GM19324 (cell line): Measurements from ENCODE around the gene LMAN1L.

Source experiments
- ATAC-seq: cut with Tn5 transposase; IDR thresholded peaks from one replicate; pipeline ENCODE4 v1.9.1; 2021; ENCODE audit warnings: mild to moderate bottlenecking, moderate library complexity; ENCODE audit not compliant: unreplicated experiment, low FRiP score

Gene LMAN1L

GRCh38 chr15:74809956-74810355 is 2.7 kb upstream of the LMAN1L start:
- no peak for ATAC-seq

DNA sequence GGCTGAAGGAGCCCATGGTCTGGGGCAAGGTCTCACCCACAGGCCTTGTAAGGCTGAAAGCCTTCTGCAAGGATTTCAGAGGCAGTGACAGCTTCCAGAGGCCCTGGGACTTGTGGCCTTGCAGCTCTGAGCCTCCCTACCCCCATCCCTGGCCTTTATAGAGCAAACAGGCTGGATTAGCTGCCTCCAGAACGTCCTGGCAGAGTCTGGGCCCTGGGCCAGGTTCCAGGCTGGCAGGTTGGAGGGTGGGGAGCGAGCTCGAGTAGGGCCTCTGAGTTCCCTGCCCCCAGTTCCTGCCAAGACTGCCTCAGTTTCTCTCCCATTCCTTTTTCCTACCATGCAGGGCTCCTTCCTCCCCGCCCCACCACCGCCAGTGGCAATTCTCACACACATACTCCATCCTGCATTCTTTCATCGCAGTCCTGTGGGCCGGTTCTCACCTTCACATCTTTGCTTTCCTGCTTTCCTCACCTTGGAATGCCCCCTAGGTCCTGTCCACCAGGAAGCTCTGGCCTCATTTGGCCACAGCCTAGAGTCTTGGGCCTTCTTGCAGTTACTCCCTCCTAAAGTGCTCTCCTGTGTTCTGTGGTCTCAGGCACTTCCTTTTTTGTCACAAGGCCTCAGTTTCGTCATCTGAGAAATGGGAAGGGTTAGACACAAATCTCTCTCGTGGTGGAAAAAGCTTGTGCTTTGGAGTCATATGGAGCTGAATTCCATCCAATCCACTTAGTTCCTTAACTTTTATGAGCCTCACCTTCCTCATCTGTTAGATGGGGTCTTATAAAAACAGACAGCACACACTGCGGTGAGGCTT is 2.7 kb downstream of the LMAN1L start:
- ATAC-seq: no peak

DNA sequence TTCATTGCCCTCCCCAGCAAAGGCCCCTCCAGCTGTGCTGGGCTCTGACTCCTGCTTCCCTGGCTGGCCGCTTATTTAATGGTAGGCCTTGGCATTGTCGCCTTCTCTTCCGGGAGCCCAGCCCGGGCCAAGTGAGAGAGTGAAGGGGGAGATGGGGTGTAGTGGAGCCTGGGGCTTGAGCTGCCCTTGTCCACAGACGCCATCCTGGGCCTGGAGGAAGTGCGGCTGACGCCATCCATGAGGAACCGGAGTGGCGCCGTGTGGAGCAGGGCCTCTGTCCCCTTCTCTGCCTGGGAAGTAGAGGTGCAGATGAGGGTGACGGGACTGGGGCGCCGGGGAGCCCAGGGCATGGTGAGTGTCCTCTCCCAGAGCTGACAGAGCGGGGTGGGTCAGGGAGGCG is 3.3 kb downstream of the LMAN1L start:
- no peak for ATAC-seq

DNA sequence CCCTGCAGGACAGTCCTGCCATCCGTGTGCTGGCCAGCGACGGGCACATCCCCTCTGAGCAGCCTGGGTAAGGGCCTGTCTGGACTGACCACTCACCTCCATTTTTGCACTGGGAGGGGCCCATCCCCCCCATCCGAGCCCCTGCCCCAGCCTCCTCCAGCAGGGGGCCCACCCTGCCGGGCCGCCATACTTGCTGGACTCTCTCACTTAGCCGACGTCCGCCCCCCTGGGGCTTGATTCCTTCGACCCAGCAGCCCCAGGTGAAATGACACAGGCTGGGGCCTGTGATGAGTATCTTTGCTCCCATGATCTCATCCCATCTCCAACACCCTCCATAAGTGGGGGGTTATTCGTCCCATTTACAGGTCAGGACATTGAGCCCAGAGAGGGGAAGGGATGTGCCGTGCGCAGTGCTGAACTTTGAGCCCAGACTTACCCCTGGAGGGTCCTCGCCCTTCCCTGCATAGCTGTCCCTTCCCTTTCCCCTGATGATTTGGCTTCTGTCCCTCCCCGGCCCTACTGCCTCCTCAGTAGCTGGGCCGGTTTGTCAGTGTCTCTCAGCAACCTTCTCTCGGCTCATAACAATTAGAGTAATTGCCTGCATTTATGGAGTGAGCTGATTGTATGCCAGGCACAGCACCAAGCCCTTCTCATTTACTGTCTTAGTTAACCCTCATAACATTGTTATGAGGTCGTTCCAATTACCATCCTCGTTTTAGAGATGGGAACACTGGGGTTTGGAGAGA is 4.2 kb downstream of the LMAN1L start:
- ATAC-seq: no peak

- no peak for ATAC-seq
These were observed 4.7 kb downstream of the LMAN1L start for GRCh38 chr15:74817370-74817737.

DNA sequence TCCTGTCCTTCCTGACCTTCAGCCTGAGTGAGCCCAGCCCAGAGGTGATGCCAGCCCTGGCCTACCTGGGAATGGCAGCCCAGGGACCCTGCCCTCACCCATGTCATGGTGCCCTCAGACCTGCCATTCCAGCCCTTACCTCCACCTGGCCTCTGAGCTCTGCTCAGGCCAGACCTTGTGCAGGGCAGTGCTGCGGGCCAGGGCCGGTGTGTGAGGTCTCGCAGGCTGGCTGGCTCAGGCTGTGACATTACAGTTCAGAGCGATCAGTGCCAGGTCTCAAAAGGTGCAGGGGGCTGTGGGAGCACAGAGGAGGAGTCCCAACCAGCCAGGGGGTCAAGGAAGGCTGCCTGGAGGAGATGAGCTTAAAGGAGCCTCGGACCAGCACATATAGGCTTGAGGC is 7.4 kb downstream of the LMAN1L start:
- no peak for ATAC-seq

DNA sequence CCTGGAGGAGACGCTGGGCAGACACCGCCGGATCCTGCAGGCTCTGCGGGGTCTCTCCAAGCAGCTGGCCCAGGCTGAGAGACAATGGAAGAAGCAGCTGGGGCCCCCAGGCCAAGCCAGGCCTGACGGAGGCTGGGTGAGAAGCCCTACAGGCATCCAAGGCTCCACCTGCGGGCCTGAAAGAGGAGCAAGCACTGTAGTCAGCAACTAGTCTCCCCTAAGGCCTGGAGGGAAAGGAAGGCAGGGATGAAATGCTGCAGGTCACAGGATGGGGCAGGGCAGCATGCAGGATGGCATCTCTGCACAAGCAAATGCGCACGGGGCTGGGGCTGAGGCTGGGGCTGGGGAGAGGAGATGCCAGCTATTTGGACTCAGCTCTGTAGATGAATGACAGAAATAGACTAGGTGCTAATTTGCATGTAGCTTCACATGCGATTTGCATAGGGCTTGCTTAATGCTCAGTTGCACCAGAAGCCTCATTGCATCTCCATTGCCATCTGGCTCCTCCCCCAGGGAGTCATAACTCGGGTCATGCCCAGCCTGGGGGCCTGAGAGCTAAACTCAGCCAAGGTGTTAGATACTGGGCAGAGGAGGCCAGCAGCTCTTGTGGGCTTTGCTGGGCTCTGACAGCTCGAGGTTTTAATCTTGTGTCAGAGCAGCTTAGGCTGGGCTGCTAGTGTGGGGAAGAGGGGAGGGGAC is 8.6 kb downstream of the LMAN1L start:
- ATAC-seq: peak; percentile 68

DNA sequence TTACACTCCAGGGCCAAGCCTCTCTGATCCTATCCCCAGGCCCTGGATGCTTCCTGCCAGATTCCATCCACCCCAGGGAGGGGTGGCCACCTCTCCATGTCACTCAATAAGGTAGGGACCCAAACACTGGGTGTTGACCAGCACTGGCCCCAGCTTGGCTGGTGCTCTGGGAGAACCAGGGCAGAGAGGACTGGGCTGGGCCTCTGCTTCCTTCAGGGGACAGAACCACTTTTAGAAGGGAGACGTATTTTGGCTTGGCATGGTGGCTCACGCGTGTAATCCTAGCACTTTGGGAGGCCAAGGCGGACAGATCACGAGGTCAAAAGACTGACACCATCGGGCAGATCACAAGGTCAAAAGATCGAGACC is 9.1 kb downstream of the LMAN1L start:
- no peak for ATAC-seq

GRCh38 chr15:74822233-74822632 is 9.6 kb downstream of the LMAN1L start:
- ATAC-seq: no peak

DNA sequence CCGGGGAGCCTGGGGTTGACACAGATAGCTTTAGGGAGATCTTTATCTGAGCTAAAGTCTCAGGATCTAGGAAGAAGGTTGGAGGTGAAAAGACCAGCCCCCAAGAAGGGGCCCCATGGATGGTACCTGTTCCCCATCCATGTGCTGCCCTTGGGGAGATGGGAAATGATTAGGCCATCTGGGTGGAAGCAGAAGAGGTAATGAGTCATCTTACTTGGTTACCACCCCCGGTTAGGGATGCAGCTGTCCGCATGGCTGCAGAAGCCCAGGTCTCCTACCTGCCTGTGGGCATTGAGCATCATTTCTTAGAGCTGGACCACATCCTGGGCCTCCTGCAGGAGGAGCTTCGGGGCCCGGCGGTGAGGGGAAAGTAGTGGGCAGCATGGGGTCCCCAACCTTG is 10.7 kb downstream of the LMAN1L start:
- no peak for ATAC-seq

- ATAC-seq: no peak
These were observed 12.3 kb downstream of the LMAN1L start for GRCh38 chr15:74824976-74825375.

DNA sequence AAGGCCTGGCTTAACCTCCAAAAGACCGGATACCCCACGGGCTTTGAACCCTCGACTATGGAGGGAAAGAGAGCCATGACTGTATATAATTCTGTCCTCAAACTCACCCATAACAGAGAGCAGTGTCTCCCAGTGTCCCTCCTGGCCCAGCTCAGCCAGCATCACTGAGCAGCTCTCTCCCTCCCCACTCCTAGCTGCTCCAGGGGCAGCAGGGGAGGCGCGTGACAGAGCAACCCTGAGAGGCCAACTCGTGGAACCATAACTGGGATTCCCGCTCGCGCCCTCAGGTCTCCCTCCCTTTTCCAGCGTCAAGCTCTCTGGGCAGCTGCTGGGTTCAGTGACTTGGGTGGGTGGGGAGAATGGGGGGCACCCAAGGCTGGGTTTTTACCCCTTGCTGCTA is 13.2 kb downstream of the LMAN1L start:
- ATAC-seq: no peak

DNA sequence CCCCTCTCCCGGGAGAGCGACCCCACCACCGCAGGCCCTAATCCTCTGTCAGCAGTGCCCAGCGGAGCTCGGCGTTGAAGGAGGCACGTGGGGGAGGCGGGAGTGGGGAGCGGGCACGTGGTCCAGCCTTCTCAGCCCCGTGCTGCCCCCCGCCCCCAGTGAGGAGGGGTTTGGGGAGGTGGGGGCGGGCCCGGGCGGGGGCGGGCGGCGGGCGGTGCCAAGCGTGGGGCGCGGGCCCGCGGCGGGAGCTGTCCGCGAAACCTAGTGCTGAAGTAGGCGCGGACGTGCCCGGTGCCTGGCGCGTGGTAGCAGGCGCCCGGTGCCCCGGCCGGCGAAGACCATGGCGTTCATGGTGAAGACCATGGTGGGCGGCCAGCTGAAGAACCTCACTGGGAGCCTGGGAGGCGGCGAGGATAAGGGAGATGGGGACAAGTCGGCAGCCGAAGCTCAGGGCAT is 13.8 kb downstream of the LMAN1L start, which contains the start of gene CPLX3:
TSS of gene CPLX3 (plus strand) at position 264 of the 456 bp plus-strand sequence. CDS start at position 341, 77 bp downstream.
- ATAC-seq: no peak

- ATAC-seq: no peak
These were observed 14.3 kb downstream of the LMAN1L start for GRCh38 chr15:74826921-74827320.

DNA sequence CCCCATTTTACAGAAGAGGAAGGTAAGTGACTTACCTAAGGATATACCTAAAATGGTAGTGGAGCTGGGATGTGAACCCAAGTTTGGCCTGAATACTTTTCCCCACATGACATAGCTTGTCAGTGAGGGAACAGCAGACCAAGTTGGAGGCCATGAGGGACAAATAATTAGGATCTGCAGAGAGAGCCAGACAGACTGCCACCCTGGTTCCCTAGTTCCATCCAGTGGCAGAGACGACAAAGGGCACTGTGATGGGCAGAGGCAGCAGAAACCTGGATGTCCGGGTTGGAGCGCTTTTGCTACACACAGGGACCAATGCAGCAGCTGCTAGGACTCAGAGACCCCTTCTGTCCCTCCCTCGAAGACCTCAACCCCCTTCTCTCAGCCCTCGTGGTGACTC is 15.0 kb downstream of the LMAN1L start:
- ATAC-seq: no peak

- ATAC-seq: no peak
These were observed 16.2 kb downstream of the LMAN1L start for GRCh38 chr15:74828835-74829234.

DNA sequence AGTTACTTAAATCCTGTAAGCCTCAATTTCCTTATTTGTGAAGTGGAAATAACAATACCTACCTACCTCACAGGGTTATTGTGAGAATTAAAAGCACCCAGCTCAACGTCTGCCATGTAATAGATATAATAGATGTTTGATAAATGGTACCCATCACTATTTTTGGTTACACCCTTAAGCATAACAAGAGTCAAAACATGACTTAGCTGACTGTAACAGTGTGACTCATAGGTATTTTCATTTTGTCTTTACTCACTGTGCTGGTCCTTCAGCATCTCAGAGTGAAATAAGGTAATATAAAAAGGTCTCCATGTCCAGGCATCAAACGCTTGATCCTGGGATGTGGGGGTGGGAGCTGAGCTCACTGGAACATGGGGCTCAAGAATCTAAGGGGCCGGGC is 16.9 kb downstream of the LMAN1L start:
- no peak for ATAC-seq

DNA sequence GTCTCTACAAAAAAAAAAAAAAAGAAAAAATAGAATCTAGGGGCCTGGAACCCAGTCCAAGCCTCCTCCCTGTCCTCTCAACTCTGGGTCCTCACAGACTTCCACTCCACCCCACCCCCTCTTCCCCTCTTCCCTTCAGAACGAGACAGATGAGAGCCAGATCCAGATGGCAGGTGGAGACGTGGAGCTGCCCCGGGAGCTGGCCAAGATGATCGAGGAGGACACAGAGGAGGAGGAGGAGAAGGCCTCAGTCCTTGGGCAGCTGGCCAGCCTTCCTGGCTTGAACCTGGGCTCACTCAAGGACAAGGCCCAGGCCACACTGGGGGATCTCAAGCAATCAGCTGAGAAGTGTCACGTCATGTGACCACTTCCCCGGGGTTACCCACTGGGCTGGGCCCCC is 17.4 kb downstream of the LMAN1L start:
- no peak for ATAC-seq

DNA sequence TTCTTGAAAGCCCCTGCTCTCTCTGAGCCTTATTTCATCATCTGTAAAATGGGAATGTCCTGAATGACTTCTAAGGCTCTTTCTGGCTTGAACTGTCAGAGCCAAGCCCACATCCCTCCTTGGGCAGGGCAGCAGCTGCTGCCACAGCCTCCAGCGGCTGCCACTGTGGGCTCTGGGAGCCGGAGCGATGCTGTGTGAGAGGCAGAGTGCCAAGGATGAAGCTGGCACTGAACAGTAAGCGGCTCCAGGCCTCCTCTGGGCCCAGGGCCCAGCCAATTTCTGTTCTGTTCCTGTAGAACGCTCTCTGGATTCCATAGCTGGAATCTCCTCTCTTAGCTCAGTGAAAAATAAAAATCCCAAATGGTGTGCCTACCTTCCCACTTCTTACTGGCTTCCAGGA is 18.2 kb downstream of the LMAN1L start:
- ATAC-seq: no peak

- no peak for ATAC-seq
These were observed 19.3 kb downstream of the LMAN1L start for GRCh38 chr15:74831813-74832495.

DNA sequence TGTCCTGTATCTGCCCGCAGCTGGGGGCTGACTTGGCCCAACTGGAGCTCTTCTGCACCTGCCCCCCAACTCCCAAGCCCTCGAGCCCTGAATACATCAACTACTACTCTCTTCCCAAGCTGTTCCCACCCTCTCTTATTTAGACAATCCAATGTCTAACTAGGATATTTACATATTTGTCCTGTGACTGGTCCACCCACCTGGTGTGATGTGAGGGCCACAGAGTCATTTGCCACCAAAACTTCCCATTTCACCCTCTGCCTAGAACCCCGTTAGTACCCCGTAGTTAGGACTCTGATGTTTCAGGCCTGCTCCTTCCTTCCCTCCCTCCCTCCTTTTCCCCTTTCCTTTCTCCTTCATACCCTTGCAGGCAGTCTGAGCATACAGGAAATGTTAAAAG is 20.2 kb downstream of the LMAN1L start:
- no peak for ATAC-seq
